Stomach (tissue), 4 donors: Measurements from ENCODE around the gene CMIP.

ENCODE experiments used
- POLR2A ChIP-seq, 4 donors: fragments of 450-650 bp; IDR thresholded peaks; one replicate each; pipeline ENCODE4 v1.6.1; 2016; ENCODE audit warnings: antibody characterized with exemption in 4 of 4, control low read depth in 2 of 4, mild to moderate bottlenecking in 1 of 4, moderate library complexity in 1 of 4
- POLR2AphosphoS5 ChIP-seq, 3 donors: sonication (generic); formaldehyde crosslinking; IDR thresholded peaks; one replicate each; pipeline ENCODE4 v1.6.1; 2016; ENCODE audit warnings: antibody characterized with exemption in 3 of 3
- TF ChIP-seq, protein P1 (sequence below), 7 experiments: fragments of 450-650 bp in 4 of 7; fragments of 200-600 bp in 3 of 7; sonication (generic) in 3 of 7; IDR thresholded peaks; one replicate each; pipeline ENCODE4 v1.5.1; 2016 to 2019; ENCODE audit warnings: antibody characterized with exemption in 7 of 7, control low read depth in 2 of 7, mild to moderate bottlenecking in 1 of 7

GRCh38 chr16:81477697-81478693 is 33.4 kb downstream of the CMIP start:
- TF ChIP-seq POLR2A (IDR thresholded peaks at IDR 0.05) (no peak), POLR2AphosphoS5 (IDR thresholded peaks at IDR 0.05) (no peak)
- TF ChIP-seq, protein P1, sequence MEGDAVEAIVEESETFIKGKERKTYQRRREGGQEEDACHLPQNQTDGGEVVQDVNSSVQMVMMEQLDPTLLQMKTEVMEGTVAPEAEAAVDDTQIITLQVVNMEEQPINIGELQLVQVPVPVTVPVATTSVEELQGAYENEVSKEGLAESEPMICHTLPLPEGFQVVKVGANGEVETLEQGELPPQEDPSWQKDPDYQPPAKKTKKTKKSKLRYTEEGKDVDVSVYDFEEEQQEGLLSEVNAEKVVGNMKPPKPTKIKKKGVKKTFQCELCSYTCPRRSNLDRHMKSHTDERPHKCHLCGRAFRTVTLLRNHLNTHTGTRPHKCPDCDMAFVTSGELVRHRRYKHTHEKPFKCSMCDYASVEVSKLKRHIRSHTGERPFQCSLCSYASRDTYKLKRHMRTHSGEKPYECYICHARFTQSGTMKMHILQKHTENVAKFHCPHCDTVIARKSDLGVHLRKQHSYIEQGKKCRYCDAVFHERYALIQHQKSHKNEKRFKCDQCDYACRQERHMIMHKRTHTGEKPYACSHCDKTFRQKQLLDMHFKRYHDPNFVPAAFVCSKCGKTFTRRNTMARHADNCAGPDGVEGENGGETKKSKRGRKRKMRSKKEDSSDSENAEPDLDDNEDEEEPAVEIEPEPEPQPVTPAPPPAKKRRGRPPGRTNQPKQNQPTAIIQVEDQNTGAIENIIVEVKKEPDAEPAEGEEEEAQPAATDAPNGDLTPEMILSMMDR (IDR thresholded peaks at IDR 0.05) = no peak
